ACC112 (cell line): Measurements from ENCODE around the gene CDK13.
A peak's percentile ranks its signal among the peaks of the same experiment; 100 is the strongest.
"Not testable (repeated sequence)": the region's sequence is repeated elsewhere in the genome, so short reads cannot be mapped to it uniquely, and the experiment has no call there.

Experiments used
- H2AFZ ChIP-seq: fragments of 200-600 bp; sonication (generic); one replicate; pipeline ENCODE4 v1.6.0; 2017; ENCODE audit warnings: antibody characterized with exemption, low read length; ENCODE audit not compliant: unreplicated experiment
- H3K27ac ChIP-seq: fragments of 200-600 bp; sonication (generic); 2 replicates; pipeline ENCODE4 v1.5.1; 2014; ENCODE audit warnings: low read depth, mild to moderate bottlenecking, antibody characterized with exemption, low read length, moderate library complexity
- H3K27me3 ChIP-seq: fragments of 200-600 bp; sonication (generic); 2 replicates; pipeline ENCODE4 v1.6.1; 2014; ENCODE audit warnings: mild to moderate bottlenecking, antibody characterized with exemption, low read length, moderate library complexity, mixed read lengths; ENCODE audit not compliant: insufficient read depth
- H3K36me3 ChIP-seq: fragments of 200-600 bp; sonication (generic); 2 replicates; pipeline ENCODE4 v1.6.1; 2016; ENCODE audit warnings: mild to moderate bottlenecking, antibody characterized with exemption, low read length, moderate library complexity, mixed read lengths; ENCODE audit not compliant: insufficient read depth
- H3K4me1 ChIP-seq: fragments of 200-600 bp; sonication (generic); one replicate; pipeline ENCODE4 v1.6.1; 2016; ENCODE audit warnings: low read length, mixed read lengths; ENCODE audit not compliant: insufficient read depth, unreplicated experiment, control insufficient read depth
- H3K4me3 ChIP-seq: fragments of 200-600 bp; sonication (generic); 2 replicates; pipeline ENCODE4 v1.5.1; 2014; ENCODE audit warnings: mild to moderate bottlenecking, low read depth, low read length
- H3K79me2 ChIP-seq: fragments of 200-600 bp; sonication (generic); one replicate; pipeline ENCODE4 v1.6.0; 2016; ENCODE audit warnings: low read length; ENCODE audit not compliant: control insufficient read depth, unreplicated experiment, insufficient read depth

CDK13 gene

DNA sequence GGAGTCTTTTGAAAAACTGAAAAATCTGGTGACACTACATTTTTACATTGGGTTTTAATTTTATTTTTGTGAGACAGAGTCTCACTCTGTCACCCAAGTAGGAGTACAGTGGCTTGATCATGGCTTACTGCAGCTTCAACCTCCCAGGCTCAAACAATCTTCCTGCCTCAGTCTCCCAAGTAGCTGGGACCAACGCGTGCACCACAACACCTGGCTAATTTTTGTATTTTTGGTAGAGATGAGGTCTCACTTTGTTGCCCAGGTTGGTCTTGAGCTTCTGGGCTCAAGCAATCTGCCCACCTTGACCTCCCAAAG is 172.8 kb downstream of the CDK13 start:
- H2AFZ ChIP-seq = no peak overlapping the region
- H3K27ac ChIP-seq = no peak overlapping the region
- no peaks in the 10 kb centered on the region for H3K36me3 ChIP-seq
- no peak overlapping the region for H3K4me3 ChIP-seq
- H3K27me3 ChIP-seq = no peaks in the 10 kb centered on the region
- peaks cover 6% of the 10 kb centered on the region for H3K79me2 ChIP-seq
- H3K4me1 ChIP-seq = no peaks in the 10 kb centered on the region

DNA sequence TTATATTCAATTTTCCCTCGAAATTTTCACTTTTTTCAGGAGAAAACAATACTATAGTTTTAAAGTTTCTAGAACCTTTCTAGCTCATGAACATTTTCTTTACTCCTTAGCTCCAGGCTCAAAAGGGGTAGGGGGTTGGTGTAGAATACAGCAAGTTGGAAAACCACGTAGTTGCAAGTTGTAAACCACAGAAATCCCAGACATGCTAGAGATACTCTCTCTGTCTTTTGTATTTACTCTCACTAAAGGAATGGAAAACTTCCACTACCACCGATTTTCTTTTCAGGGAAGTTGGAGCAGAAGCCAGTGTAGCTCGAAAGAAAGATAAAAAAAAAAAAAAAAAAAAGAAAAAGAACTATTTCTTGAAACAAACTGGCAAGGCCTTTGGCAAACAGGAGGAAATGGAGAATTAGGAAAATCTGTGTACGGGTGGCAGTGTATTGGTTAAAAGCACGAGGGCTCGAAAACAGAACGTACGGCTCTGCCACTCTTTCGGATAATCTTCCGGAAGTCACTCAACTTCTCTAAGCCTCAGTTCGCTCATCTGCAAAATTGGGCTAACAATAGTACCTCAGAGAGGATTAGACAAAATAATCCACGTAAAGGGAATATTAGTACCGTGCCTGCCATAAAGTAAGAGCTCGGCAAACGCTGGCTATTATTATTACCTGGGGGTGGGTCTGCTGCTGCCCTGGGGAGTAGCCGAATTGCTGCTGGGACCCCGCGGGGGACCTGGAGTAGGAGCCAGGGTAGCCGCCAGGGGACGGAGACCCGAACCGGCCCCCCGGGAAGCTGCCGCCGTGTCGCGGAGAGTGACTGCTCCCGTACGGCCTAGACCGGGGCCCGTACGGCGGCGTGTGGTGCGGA is 183.7 kb downstream of the CDK13 start:
- Histone ChIP-seq H3K4me1 (peaks cover 9% of the 10 kb centered on the region), H3K79me2 (peaks cover 58% of the 10 kb centered on the region), H3K27me3 (no peaks in the 10 kb centered on the region), H3K36me3 (no peaks in the 10 kb centered on the region), H3K27ac (peak overlapping the region; percentile 85), H2AFZ (peak overlapping the region; percentile 83), H3K4me3 (peak overlapping the region; percentile 98)

DNA sequence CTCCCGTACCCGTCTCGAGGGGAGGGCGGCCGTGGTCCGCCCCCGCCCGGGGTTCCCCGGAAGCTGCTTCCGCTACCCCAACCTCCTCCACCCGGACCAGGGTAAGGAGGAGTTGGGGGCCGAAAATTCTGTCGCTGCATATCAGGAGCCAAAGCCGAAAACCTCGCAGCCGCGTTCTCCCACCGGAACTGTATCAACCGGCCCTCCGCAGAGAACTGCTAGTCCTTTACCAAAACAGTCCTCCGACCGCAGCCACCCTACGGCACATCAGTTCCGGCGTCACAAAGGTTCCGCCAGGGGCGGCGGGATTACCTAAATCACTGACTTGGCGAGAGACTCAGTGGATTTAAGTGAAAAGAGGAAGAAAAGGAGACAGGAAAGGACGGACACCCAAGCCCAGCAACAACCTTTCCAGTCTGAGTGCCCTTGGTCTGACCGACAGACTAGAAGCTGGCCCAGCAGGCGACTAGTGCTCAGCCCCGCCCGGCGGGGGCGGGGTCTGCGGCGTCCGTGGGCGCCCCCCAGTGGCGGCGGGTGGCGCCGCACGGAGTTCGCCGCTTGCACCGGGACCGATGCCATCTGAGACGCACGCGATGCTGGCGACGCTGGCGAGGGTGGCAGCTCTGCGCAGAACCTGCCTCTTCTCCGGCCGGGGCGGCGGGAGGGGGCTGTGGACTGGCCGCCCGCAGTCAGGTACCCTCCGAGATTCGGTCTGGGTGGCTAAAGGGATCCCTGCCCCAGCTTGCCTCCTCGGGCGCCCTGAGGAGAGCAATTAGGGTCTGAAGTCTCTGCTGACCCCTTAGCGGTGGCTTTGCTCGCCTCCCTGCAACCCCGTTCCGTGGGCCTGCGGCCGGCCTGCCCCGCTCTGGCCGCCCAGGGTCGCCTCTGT is 184.6 kb downstream of the CDK13 start, which contains the start of the genes MPLKIP and SUGCT:
MPLKIP (minus strand) TSS at position 195 of the 889 bp plus-strand sequence; CDS start at position 140, 55 bp downstream.
SUGCT (plus strand) TSS at position 578 of the 889 bp plus-strand sequence.
- Histone ChIP-seq H3K36me3 (no peaks in the 10 kb centered on the region), H2AFZ (peak within 1 kb of the TSS; percentile 97), H3K4me3 (peak within 1 kb of the TSS; percentile 98), H3K4me1 (peaks cover 9% of the 10 kb centered on the region), H3K27ac (peak within 1 kb of the TSS; percentile 85), H3K79me2 (peaks cover 50% of the 10 kb centered on the region), H3K27me3 (no peaks in the 10 kb centered on the region)

DNA sequence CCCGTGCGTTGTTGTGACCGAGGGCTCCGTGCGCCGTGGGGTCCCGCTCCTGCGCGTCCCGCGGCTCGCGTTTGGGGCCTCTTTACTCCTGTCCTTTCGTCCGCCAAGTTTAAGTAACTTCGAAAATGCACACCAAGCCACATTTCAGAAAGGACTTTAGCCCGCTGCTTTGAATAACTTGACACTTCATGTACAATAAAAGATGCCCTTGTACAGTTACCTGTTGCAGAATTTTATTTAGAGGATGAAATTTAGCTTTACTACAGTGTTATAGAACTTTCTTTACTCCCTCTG is 185.2 kb downstream of the CDK13 start:
- H3K27me3 ChIP-seq = no peaks in the 10 kb centered on the region
- peaks cover 9% of the 10 kb centered on the region for H3K4me1 ChIP-seq
- H3K79me2 ChIP-seq = peaks cover 46% of the 10 kb centered on the region
- peak overlapping the region; percentile 85; the same call in 1 of the 2 replicates for H3K27ac ChIP-seq
- peak overlapping the region; percentile 98 for H3K4me3 ChIP-seq
- H3K36me3 ChIP-seq = no peaks in the 10 kb centered on the region
- peak overlapping the region; percentile 97 for H2AFZ ChIP-seq

DNA sequence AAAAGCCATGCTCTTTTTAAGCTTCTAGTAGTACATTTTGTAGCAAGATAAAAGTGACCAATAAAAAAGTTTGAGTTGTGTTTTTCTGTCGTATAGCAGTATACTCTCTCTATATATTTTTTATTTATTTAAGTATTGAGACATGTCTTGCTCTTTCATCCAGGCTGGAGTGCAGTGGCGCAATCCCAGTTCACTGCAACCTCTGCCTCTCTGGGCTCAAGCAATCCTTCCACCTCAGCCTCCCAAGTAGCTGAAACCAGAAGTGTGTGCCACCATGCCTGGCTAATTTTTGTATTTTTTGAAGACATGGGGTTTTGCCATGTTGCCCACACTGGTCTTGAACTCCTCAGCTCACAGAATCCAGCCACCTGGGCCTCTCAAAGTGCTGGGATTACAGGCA is 187.5 kb downstream of the CDK13 start:
- H3K27ac ChIP-seq = no peak overlapping the region
- H3K4me1 ChIP-seq = peaks cover 8% of the 10 kb centered on the region
- peaks cover 23% of the 10 kb centered on the region for H3K79me2 ChIP-seq
- no peaks in the 10 kb centered on the region for H3K27me3 ChIP-seq
- H3K36me3 ChIP-seq = no peaks in the 10 kb centered on the region
- H3K4me3 ChIP-seq = no peak overlapping the region
- no peak overlapping the region for H2AFZ ChIP-seq

DNA sequence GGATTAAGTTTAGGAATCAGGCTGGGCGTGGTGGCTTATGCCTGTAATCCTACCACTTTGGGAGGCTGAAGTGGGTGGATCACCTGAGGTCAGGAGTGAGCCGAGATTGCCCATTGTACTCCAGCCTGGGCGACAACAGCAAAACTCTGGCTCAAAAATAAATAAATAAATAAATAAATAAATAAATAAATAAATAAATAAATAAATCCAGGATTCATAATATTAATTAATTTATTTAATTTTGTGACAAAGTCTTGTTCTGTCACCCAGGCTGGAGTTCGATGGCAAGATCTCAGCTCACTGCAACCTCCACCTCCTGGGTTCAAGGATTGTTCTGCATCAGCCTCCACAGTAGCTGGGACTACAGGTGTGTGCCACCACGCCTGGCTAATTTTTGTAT is 188.9 kb downstream of the CDK13 start:
- Histone ChIP-seq H3K36me3 (no peaks in the 10 kb centered on the region), H3K79me2 (peaks cover 9% of the 10 kb centered on the region), H3K27me3 (no peaks in the 10 kb centered on the region), H3K4me3 (no peak overlapping the region), H3K27ac (no peak overlapping the region), H3K4me1 (no peaks in the 10 kb centered on the region), H2AFZ (no peak overlapping the region)

DNA sequence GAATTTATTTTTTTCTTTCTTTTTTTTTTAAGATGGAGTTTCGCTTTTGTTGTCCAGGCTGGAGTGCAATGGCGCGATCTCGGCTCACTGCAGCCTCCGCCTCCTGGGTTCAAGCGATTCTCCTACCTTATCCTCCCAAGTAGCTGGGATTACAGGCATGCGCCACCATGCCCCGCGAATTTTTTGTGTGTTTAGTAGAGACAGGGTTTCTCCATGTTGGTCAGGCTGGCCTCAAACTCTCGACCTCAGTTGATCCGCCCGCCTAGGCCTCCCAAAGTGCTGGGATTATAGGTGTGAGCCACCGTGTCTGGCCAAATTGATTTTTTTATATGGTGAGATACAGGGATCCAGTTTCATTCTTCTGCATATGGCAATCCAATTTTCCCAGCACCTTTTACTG is 189.8 kb downstream of the CDK13 start:
- H3K27ac ChIP-seq, H3K4me3 ChIP-seq, H3K4me1 ChIP-seq, H3K79me2 ChIP-seq, H3K27me3 ChIP-seq, H2AFZ ChIP-seq, H3K36me3 ChIP-seq: not testable (repeated sequence)

DNA sequence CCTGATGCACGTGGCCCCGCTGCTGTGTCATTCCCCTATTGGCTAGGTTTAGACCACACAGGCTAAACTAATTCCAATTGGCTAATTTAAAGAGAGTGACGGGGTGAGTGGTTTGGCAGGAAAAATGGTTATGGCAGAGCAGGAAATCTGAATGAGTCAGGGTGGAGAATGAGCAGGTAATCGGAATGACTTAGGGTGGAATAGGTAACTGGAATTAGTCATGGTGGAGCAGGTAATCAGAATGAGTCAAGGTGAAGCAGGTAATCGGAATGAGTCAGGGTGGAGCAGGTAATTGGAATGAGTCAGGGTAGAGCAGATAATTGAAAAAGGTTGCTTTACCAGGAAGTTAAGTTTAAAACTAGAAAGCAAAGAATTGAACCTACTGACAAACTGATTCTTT is 191.9 kb downstream of the CDK13 start:
- not testable (repeated sequence) for H3K36me3 ChIP-seq, H2AFZ ChIP-seq, H3K27ac ChIP-seq, H3K4me1 ChIP-seq, H3K4me3 ChIP-seq, H3K27me3 ChIP-seq, H3K79me2 ChIP-seq

DNA sequence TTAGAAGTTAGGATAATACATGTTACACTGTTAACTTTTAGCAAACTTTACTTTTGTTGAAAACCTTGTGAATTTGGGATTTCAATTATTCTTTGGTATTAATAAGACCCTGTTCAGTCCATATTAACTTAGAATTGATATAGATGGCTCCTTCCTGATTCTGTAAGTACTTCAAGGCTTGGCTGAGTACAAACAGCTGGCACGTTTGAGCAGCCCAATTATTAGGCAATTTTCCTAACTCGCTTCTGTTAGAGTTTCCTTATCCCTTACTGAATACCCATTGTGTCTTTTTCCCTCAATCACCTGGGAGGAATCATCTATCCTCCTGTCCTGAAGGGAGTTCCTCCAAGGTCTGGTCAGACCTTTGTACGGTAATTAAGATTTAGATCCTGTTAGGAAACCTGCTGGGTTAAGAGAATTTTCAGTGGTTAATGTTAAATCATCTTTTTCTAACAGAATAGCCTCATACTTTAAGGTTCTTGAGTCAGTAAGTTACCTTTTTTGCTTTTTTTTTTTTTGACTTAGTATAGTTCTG is 195.6 kb downstream of the CDK13 start:
- not testable (repeated sequence) for H3K4me3 ChIP-seq, H3K27ac ChIP-seq, H3K79me2 ChIP-seq, H3K27me3 ChIP-seq, H3K4me1 ChIP-seq, H2AFZ ChIP-seq, H3K36me3 ChIP-seq

DNA sequence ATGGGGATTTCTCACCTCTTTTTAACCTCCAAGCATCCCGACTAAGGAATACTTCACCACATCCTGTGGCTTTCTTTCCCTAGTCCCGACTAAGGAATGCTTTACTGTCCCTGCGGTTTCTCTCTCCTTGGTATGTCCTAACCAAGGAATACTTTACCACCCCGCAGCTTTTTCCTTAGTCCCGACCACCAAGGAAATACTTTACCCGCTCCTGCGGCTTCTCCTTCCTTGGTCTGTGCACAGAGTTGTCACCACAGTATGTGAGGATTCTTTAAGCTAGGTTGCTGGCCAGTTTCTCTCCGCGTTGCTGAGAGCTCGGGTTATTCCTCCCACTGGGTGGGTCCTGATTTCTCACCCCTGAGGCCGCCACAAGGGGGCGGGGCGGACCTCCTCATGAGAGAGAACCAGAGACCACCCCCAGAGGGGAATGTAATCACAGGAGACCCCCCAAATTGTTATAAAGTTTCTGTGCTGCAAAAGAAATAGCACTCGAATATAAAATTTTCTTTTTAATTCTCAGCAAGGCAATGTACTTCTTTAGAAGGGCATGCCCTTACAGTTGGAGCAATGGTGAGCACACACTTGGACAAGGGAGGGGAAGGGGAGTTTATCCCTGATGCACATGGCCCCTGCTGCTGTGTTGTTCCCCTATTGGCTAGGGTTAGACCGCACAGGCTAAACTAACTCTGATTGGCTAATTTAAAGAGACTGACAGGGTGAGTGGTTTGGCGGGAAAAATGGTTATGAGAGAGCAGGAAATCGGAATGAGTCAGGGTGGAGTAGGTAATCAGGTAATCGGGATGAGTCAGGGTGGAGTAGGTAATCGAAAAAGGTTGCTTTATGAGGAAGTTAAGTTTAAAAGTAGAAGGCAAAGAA is 197.6 kb downstream of the CDK13 start:
- Histone ChIP-seq H3K79me2 (no peaks in the 10 kb centered on the region), H3K4me1 (no peaks in the 10 kb centered on the region), H3K27ac (no peak overlapping the region), H2AFZ (no peak overlapping the region), H3K4me3 (no peak overlapping the region), H3K27me3 (no peaks in the 10 kb centered on the region), H3K36me3 (no peaks in the 10 kb centered on the region)
